GM21515 (cell line): ENCODE data around the gene M1AP.

Source experiments
- ATAC-seq: cut with Tn5 transposase; IDR thresholded peaks from one replicate; pipeline ENCODE4 v1.9.1; 2021; ENCODE audit not compliant: unreplicated experiment

M1AP gene

DNA sequence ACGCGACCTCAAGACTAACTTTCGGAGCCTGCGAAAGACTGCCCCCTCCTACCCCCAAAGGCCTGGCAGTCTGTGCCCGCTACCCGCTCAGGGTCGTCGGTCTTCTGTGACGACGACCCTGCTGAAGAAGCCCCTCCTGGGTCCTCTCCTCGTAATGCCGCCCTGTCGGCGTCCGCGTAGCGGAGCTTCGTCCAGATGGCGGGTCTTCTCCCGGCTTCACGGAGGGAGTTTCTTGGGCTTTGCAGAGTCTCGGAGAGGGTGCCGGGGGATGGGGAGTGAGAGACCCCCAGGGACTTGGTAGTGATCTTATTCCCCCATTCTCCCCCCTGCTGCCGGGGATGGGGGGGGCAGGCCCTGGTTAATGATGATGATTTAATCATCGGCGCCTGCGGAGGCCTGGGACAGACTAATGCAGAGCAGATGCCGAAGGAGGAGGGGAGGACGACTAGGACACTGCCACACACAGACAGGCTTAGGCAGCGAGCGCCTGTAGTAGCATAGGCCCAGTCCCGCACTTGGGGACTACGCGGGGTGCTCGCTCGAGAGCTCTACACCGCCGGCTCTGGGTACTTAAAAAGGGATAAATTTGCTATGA is 140.1 kb downstream of the M1AP start:
- ATAC-seq = peak; percentile 12
